H9 (cell line): ENCODE data around the gene BCAR3. TPM values are rescaled to one million over a fixed set of nuclear protein-coding genes. Genes with fewer than 3 reads are reported as not detected.

Source experiments
- DNase-seq: peaks from one replicate; pipeline ENCODE4 v3.0.0-alpha.2; 2017
- H2AFZ ChIP-seq: one replicate; pipeline ENCODE4 v1.6.1; 2013; ENCODE audit warnings: mild to moderate bottlenecking, low read length, control low read depth, moderate library complexity
- H2AK5ac ChIP-seq: 2 replicates; pipeline ENCODE4 v1.6.1; 2013; ENCODE audit warnings: low read length, control low read depth, mixed read lengths; ENCODE audit not compliant: insufficient read length
- H2BK120ac ChIP-seq: one replicate; pipeline ENCODE4 v1.6.1; 2013; ENCODE audit warnings: low read depth, mild to moderate bottlenecking, low read length, control low read depth, inconsistent platforms; ENCODE audit not compliant: poor library complexity, severe bottlenecking
- H2BK12ac ChIP-seq: 2 replicates; pipeline ENCODE4 v1.6.1; 2013; ENCODE audit warnings: low read length, control low read depth, mixed read lengths, low read depth; ENCODE audit not compliant: insufficient read length
- H2BK15ac ChIP-seq: 2 replicates; pipeline ENCODE4 v1.6.1; 2013; ENCODE audit warnings: low read depth, low read length, control low read depth
- H2BK20ac ChIP-seq: one replicate; pipeline ENCODE4 v1.6.1; 2013; ENCODE audit warnings: low read depth, mild to moderate bottlenecking, low read length, control low read depth, inconsistent platforms; ENCODE audit not compliant: poor library complexity, severe bottlenecking
- H2BK5ac ChIP-seq: 2 replicates; pipeline ENCODE4 v1.6.1; 2013; ENCODE audit warnings: low read length, control low read depth, mixed read lengths; ENCODE audit not compliant: insufficient read length
- H3K14ac ChIP-seq: 2 replicates; pipeline ENCODE4 v1.6.1; 2013; ENCODE audit warnings: low read length, control low read depth; ENCODE audit not compliant: insufficient read depth
- H3K18ac ChIP-seq: 2 replicates; pipeline ENCODE4 v1.6.1; 2013; ENCODE audit warnings: low read depth, mild to moderate bottlenecking, mixed read lengths, low read length, control low read depth; ENCODE audit not compliant: insufficient read length
- H3K23ac ChIP-seq: 2 replicates; pipeline ENCODE4 v1.6.1; 2013; ENCODE audit warnings: low read length, control low read depth, mixed read lengths, low read depth; ENCODE audit not compliant: insufficient read length
- H3K23me2 ChIP-seq: 2 replicates; pipeline ENCODE4 v1.6.1; 2013; ENCODE audit warnings: low read depth, mild to moderate bottlenecking, mixed read lengths, low read length, control low read depth; ENCODE audit not compliant: insufficient read length, poor library complexity, severe bottlenecking
- H3K27ac ChIP-seq: 2 replicates; pipeline ENCODE4 v1.5.1; 2013; ENCODE audit warnings: low read length, control low read depth, mixed read lengths, low read depth; ENCODE audit not compliant: insufficient read length
- H3K27me3 ChIP-seq: 2 replicates; pipeline ENCODE4 v1.6.1; 2013; ENCODE audit warnings: low read length, control low read depth, inconsistent platforms; ENCODE audit not compliant: insufficient read depth
- H3K4ac ChIP-seq: 2 replicates; pipeline ENCODE4 v1.6.1; 2013; ENCODE audit warnings: low read depth, mild to moderate bottlenecking, control low read depth, inconsistent platforms, low read length, moderate library complexity
- H3K4me1 ChIP-seq: 2 replicates; pipeline ENCODE4 v1.6.1; 2013; ENCODE audit warnings: low read length, control low read depth, inconsistent platforms; ENCODE audit not compliant: insufficient read depth
- H3K4me2 ChIP-seq: 2 replicates; pipeline ENCODE4 v1.6.1; 2013; ENCODE audit warnings: low read length, control low read depth, mixed read lengths; ENCODE audit not compliant: insufficient read length, insufficient read depth
- H3K56ac ChIP-seq: 2 replicates; pipeline ENCODE4 v1.6.1; 2013; ENCODE audit warnings: low read depth, mild to moderate bottlenecking, mixed read lengths, low read length, control low read depth; ENCODE audit not compliant: insufficient read length
- H3K79me1 ChIP-seq: 2 replicates; pipeline ENCODE4 v1.6.1; 2013; ENCODE audit warnings: low read depth, mild to moderate bottlenecking, moderate library complexity, low read length, control low read depth, inconsistent platforms; ENCODE audit not compliant: insufficient read depth, poor library complexity, severe bottlenecking
- H3K79me2 ChIP-seq: 2 replicates; pipeline ENCODE4 v1.6.1; 2013; ENCODE audit warnings: low read length, control low read depth, inconsistent platforms; ENCODE audit not compliant: insufficient read depth
- H3K9ac ChIP-seq: 2 replicates; pipeline ENCODE4 v1.6.1; 2013; ENCODE audit warnings: low read length, control low read depth, mixed read lengths; ENCODE audit not compliant: insufficient read length; ENCODE audit errors: extremely low read depth
- H3K9me3 ChIP-seq: one replicate; pipeline ENCODE4 v1.6.1; 2013; ENCODE audit warnings: low read depth, low read length, inconsistent platforms; ENCODE audit not compliant: control insufficient read depth
- H3T11ph ChIP-seq: one replicate; pipeline ENCODE4 v1.6.1; 2013; ENCODE audit warnings: mild to moderate bottlenecking, low read length, control low read depth, inconsistent platforms
- H4K20me1 ChIP-seq: one replicate; pipeline ENCODE4 v1.6.1; 2013; ENCODE audit not compliant: control insufficient read depth, insufficient read length, insufficient read depth
- H4K5ac ChIP-seq: 2 replicates; pipeline ENCODE4 v1.6.1; 2013; ENCODE audit warnings: low read depth, mild to moderate bottlenecking, mixed read lengths, low read length, control low read depth; ENCODE audit not compliant: insufficient read length
- H4K8ac ChIP-seq: replicated peaks from 2 replicates; pipeline ENCODE4 v1.6.1; 2013; ENCODE audit warnings: low read length, control low read depth, mixed read lengths, low read depth; ENCODE audit not compliant: insufficient read length
- H4K91ac ChIP-seq: 2 replicates; pipeline ENCODE4 v1.6.1; 2013; ENCODE audit warnings: low read depth, mild to moderate bottlenecking, moderate library complexity, mixed read lengths, low read length, control low read depth; ENCODE audit not compliant: insufficient read length
- H3K27ac Mint-ChIP-seq, 3 experiments: 2 replicates in 2 of 3; 3 replicates in 1 of 3; pipeline ENCODE4 v1.8.0; 2020 to 2021; ENCODE audit warnings: mixed read lengths in 3 of 3, mild to moderate bottlenecking in 1 of 3, moderate library complexity in 1 of 3
- H3K27me3 Mint-ChIP-seq: 2 replicates; pipeline ENCODE4 v1.8.0; 2021; ENCODE audit warnings: low read depth, mild to moderate bottlenecking, moderate library complexity, mixed read lengths
- H3K36me3 Mint-ChIP-seq, 3 experiments: 2 replicates in 2 of 3; 3 replicates in 1 of 3; pipeline ENCODE4 v1.8.0; 2020 to 2021; ENCODE audit warnings: low read depth in 3 of 3, mixed read lengths in 3 of 3; ENCODE audit not compliant: insufficient read depth in 1 of 3
- H3K4me1 Mint-ChIP-seq, 2 experiments: 2 replicates each; pipeline ENCODE4 v1.8.0; 2020; ENCODE audit warnings: mixed read lengths in 2 of 2
- H3K4me3 Mint-ChIP-seq, 2 experiments: 2 replicates in 1 of 2; 3 replicates in 1 of 2; pipeline ENCODE4 v1.8.0; 2020 to 2021; ENCODE audit warnings: mild to moderate bottlenecking in 2 of 2, mixed read lengths in 2 of 2, moderate library complexity in 1 of 2
- H3K9me3 Mint-ChIP-seq, 2 experiments: 2 replicates in 1 of 2; 3 replicates in 1 of 2; pipeline ENCODE4 v1.8.0; 2020; ENCODE audit warnings: mild to moderate bottlenecking in 2 of 2, mixed read lengths in 2 of 2, moderate library complexity in 1 of 2
- CTCF ChIP-seq: fragments of 200-600 bp; sonication (generic); conservative IDR thresholded peaks from 3 replicates; pipeline ENCODE4 v1.8.0; 2021; ENCODE audit warnings: antibody characterized with exemption, mild to moderate bottlenecking
- WGBS: extraction: QIAGEN DNeasy Blood & Tissue Kit; methylation state at CpG from one replicate; pipeline ENCODE4 v1.1.7; 2013; ENCODE audit warnings: missing lambda C conversion rate, low lambda C conversion rate, mixed read lengths; ENCODE audit not compliant: insufficient read length; ENCODE audit errors: extremely low coverage; 5-methylcytosine and 5-hydroxymethylcytosine counted together
- total RNA-seq: library from RNA; stranded (reverse); gene quantifications from 2 replicates; pipeline ENCODE4 v1.2.1, GENCODE V29; 2021

BCAR3 gene
- total RNA-seq, 1 experiment from 2014 or later, result 4.9 TPM

- Histone ChIP-seq H3K18ac (no peak overlapping the region), H4K91ac (no peak overlapping the region), H4K20me1 (no peaks in the 10 kb centered on the region), H2AK5ac (no peak overlapping the region), H4K8ac (no peak overlapping the region), H2AFZ (no peak overlapping the region), H3K27me3 (no peaks in the 10 kb centered on the region), H3K9ac (no peak overlapping the region), H4K5ac (no peak overlapping the region), H3K9me3 (no peaks in the 10 kb centered on the region), H3K4me2 (no peak overlapping the region), H2BK20ac (no peak overlapping the region), H2BK12ac (no peak overlapping the region), H3K79me1 (no peaks in the 10 kb centered on the region), H3K4me1 (peaks cover 15% of the 10 kb centered on the region), H2BK120ac (no peak overlapping the region), H3K27ac (no peak overlapping the region), H2BK15ac (no peak overlapping the region), H2BK5ac (no peak overlapping the region), H3K79me2 (no peaks in the 10 kb centered on the region), H3K14ac (no peak overlapping the region), H3K56ac (no peak overlapping the region), H3T11ph (no peak overlapping the region), H3K4ac (no peak overlapping the region; the same call in 1 of the 2 replicates), H3K23ac (no peak overlapping the region), H3K23me2 (no peaks in the 10 kb centered on the region)
- WGBS, result no CpG with 5 or more reads among the region's 3 CpGs
- peaks cover 8 to 9% of the 10 kb centered on the region in 2 experiments for H3K9me3 Mint-ChIP-seq
- peak overlapping the region; percentile 93 to 98 (median 98); a peak in 6 of 7 replicates for H3K27ac Mint-ChIP-seq
- no peak for DNase-seq
- peaks cover 11 to 20% (median 13%) of the 10 kb centered on the region in 3 experiments for H3K36me3 Mint-ChIP-seq
- no peak for TF ChIP-seq CTCF
- H3K27me3 Mint-ChIP-seq, result no peaks in the 10 kb centered on the region
- peaks cover 28 to 37% of the 10 kb centered on the region in 2 experiments for H3K4me1 Mint-ChIP-seq
- no peak overlapping the region; a peak in 1 of 5 replicates for H3K4me3 Mint-ChIP-seq
Observed at GRCh38 chr1:93636712-93637111, 44.9 kb downstream of the BCAR3 start.
